ENCODE data around the gene MRPL46.

Gene MRPL46

GRCh38 chr15:88423331-88423730 is 43.9 kb downstream of the MRPL46 start:
- TF ChIP-seq EZH2phosphoT487 (IDR thresholded peaks at IDR 0.05; ENCODE audit: borderline replicate concordance): no peak
- no peak for TF ChIP-seq CTCF (conservative IDR thresholded peaks at IDR 0.05; ENCODE audit: low read length)
- no peaks in the 10 kb centered on the region for H3K27me3 ChIP-seq (ENCODE audit: insufficient read depth, low read length, poor library complexity, severe bottlenecking)
- no peaks in the 10 kb centered on the region for H3K79me2 ChIP-seq (ENCODE audit: insufficient read depth, low read length)
- H3K9me3 ChIP-seq (ENCODE audit: insufficient read depth, low read depth, low read length): no peaks in the 10 kb centered on the region
- no peak overlapping the region for H3K9ac ChIP-seq (ENCODE audit: low read depth, low read length, poor library complexity, severe bottlenecking)
- no peaks in the 10 kb centered on the region for H3K4me1 ChIP-seq (ENCODE audit: insufficient read depth, low read length, poor library complexity, severe bottlenecking)
- H3F3A ChIP-seq (ENCODE audit: low read depth): no peaks in the 10 kb centered on the region
- no peaks in the 10 kb centered on the region for H3K36me3 ChIP-seq (ENCODE audit: insufficient read depth, low read length)
- H3K4me2 ChIP-seq (ENCODE audit: low read depth, low read length, poor library complexity, severe bottlenecking): no peak overlapping the region
- no peak overlapping the region for H3K4me3 ChIP-seq (ENCODE audit: low read length, poor library complexity, severe bottlenecking)
- H3K9me2 ChIP-seq (replicated peaks; ENCODE audit: low read depth, low read length): no peaks in the 10 kb centered on the region
- no peaks in the 10 kb centered on the region for H4K20me1 ChIP-seq (ENCODE audit: insufficient read depth, low read length, poor library complexity, severe bottlenecking)
- H2AFZ ChIP-seq (ENCODE audit: low read length): no peak overlapping the region

DNA sequence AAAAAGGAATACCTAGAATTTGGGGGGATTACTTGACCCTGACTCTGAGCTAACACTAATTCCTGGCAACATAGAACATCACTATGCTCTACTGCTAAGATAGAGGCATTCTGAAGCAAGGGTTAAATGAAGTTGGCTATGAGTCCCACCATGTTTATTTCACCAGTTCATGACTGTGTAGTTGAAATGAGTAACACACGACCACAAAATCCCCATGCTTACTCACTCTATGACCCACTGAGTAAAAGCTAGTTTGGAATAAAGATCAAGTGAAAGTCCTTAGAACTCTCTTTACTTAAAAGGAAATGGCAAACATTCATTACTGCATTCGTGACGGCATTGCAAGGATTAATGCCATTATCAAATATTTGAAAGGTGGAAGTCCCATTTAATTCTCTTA is 47.4 kb downstream of the MRPL46 start:
- Histone ChIP-seq H2AFZ (ENCODE audit: low read length) (no peak overlapping the region), H3K9ac (ENCODE audit: low read depth, low read length, poor library complexity, severe bottlenecking) (no peak overlapping the region), H3K9me3 (ENCODE audit: insufficient read depth, low read depth, low read length) (no peaks in the 10 kb centered on the region), H3K79me2 (ENCODE audit: insufficient read depth, low read length) (no peaks in the 10 kb centered on the region), H3K4me2 (ENCODE audit: low read depth, low read length, poor library complexity, severe bottlenecking) (no peak overlapping the region), H3K4me1 (ENCODE audit: insufficient read depth, low read length, poor library complexity, severe bottlenecking) (no peaks in the 10 kb centered on the region), H3K4me3 (ENCODE audit: low read length, poor library complexity, severe bottlenecking) (no peak overlapping the region), H3F3A (ENCODE audit: low read depth) (no peaks in the 10 kb centered on the region), H4K20me1 (ENCODE audit: insufficient read depth, low read length, poor library complexity, severe bottlenecking) (no peaks in the 10 kb centered on the region), H3K27me3 (ENCODE audit: insufficient read depth, low read length, poor library complexity, severe bottlenecking) (no peaks in the 10 kb centered on the region), H3K9me2 (replicated peaks; ENCODE audit: low read depth, low read length) (no peaks in the 10 kb centered on the region), H3K36me3 (ENCODE audit: insufficient read depth, low read length) (no peaks in the 10 kb centered on the region)
- TF ChIP-seq EZH2phosphoT487 (IDR thresholded peaks at IDR 0.05; ENCODE audit: borderline replicate concordance): no peak
- TF ChIP-seq CTCF (conservative IDR thresholded peaks at IDR 0.05; ENCODE audit: low read length): no peak

Measured in Loucy (cell line).